Neural cell (in vitro differentiated cells): ENCODE data around the gene CKLF.

Experiments used
- CTCF ChIP-seq: fragments of 450-650 bp; IDR thresholded peaks from 2 replicates; pipeline ENCODE4 v1.5.1; 2014; ENCODE audit warnings: antibody characterized with exemption, mild to moderate bottlenecking, moderate library complexity; ENCODE audit not compliant: poor library complexity, severe bottlenecking
- EP300 ChIP-seq: fragments of 450-650 bp; conservative IDR thresholded peaks from 2 replicates; pipeline ENCODE4 v1.6.1; 2014; ENCODE audit warnings: antibody characterized with exemption, mild to moderate bottlenecking, moderate library complexity; ENCODE audit not compliant: poor library complexity, severe bottlenecking
- POLR2AphosphoS5 ChIP-seq: IDR thresholded peaks from 2 replicates; pipeline ENCODE4 v1.6.1; 2012
- RAD21 ChIP-seq: fragments of 450-650 bp; conservative IDR thresholded peaks from 2 replicates; pipeline ENCODE4 v1.6.1; 2014; ENCODE audit warnings: antibody characterized with exemption, mild to moderate bottlenecking, moderate library complexity
- REST ChIP-seq: IDR thresholded peaks from 2 replicates; pipeline ENCODE4 v1.6.1; 2012; ENCODE audit warnings: borderline replicate concordance
- SMC3 ChIP-seq: fragments of 450-650 bp; conservative IDR thresholded peaks from 2 replicates; pipeline ENCODE4 v1.6.1; 2014; ENCODE audit warnings: antibody characterized with exemption, mild to moderate bottlenecking, moderate library complexity; ENCODE audit not compliant: poor library complexity
- TAF1 ChIP-seq: IDR thresholded peaks from 2 replicates; pipeline ENCODE4 v1.6.1; 2012; ENCODE audit warnings: low read depth

- TF ChIP-seq TAF1 (no peak), CTCF (no peak), REST (no peak), EP300 (no peak), POLR2AphosphoS5 (no peak), RAD21 (no peak), SMC3 (no peak)
Observed at GRCh38 chr16:66603537-66604375, 51.4 kb downstream of the CKLF start.
